22Rv1 (cell line): ENCODE data around the gene TESK2.

Experiments
- H3K27ac ChIP-seq: fragments of 450-650 bp; 2 replicates; pipeline ENCODE4 v1.5.1; 2017
- CTCF ChIP-seq: fragments of 450-650 bp; IDR thresholded peaks from 2 replicates; pipeline ENCODE4 v1.5.1; 2017; ENCODE audit warnings: mild to moderate bottlenecking
- ZFX ChIP-seq: fragments of 450-650 bp; IDR thresholded peaks from 2 replicates; pipeline ENCODE4 v1.6.1; 2017; ENCODE audit warnings: antibody characterized with exemption, borderline replicate concordance

Gene TESK2

DNA sequence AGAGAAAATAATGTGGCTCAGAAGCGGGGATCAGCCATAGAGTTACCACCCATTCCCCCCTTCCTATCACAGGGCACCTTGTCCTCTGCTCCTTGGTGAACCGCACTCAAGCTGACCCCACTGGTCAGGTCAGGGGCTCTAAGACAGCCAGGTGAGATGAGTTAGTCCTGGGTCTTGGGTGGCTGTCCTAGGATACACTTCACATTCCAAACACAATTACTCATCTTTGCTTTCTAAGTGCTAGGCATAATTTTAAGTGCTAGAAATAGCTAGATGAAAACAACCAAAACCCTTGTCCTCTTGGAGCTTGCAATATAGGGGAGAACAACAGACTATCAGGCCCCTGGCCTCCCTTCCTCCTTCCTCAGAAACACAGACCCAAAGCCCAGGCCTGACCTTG, 142.9 kb downstream of the TESK2 start:
- peak overlapping the region; percentile 78 for H3K27ac ChIP-seq
- TF ChIP-seq ZFX (no peak), CTCF (no peak)

DNA sequence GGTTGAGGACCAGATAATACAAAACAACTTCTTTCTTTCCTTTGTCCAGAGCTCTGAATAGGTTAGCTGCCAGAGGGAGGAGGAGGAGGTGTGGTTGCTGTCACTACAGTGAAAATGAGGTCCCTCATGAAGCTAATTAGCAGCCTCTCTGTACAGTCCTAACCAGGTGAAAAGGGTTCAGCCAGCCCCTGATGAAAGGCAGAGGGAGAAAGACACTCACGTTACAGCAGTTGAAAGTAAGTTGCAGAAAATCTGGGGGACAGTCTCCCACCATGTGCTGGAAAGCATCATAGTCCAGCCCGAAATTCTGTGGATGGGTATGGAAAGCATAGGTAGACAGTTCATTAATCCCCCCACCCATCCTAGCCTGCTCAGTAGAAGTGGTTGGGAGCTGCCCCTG, 144.5 kb downstream of the TESK2 start:
- H3K27ac ChIP-seq: no peak overlapping the region
- no peak for TF ChIP-seq ZFX
- no peak for TF ChIP-seq CTCF

DNA sequence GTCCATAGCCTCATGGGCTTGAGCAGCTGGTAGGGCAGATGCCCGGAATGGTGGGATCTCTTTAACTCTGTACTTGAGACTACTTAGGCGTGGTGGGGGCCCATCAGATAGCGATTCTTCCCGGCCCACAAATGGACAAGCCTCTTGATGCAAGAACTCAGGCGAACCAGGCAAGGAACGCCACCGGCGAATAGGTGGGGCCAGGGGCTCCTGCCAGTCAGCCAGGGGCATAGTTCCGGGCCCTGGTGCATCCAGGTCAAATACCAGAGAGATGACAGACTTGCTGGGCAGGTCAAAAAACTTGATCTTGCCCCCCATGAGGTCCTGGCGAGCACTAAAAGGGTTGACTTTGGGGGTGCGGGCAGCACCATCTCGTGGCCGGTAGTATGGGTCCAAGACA, 145.9 kb downstream of the TESK2 start:
- TF ChIP-seq ZFX (no peak), CTCF (no peak)
- H3K27ac ChIP-seq: no peak overlapping the region

- no peak overlapping the region for H3K27ac ChIP-seq
- TF ChIP-seq CTCF: no peak
- no peak for TF ChIP-seq ZFX
Observed at GRCh38 chr1:45344499-45344898, 146.5 kb downstream of the TESK2 start.

- TF ChIP-seq CTCF: no peak
- no peak for TF ChIP-seq ZFX
- peak overlapping the region; percentile 98 for H3K27ac ChIP-seq
Observed at GRCh38 chr1:45340816-45341466, 150.0 kb downstream of the TESK2 start.

DNA sequence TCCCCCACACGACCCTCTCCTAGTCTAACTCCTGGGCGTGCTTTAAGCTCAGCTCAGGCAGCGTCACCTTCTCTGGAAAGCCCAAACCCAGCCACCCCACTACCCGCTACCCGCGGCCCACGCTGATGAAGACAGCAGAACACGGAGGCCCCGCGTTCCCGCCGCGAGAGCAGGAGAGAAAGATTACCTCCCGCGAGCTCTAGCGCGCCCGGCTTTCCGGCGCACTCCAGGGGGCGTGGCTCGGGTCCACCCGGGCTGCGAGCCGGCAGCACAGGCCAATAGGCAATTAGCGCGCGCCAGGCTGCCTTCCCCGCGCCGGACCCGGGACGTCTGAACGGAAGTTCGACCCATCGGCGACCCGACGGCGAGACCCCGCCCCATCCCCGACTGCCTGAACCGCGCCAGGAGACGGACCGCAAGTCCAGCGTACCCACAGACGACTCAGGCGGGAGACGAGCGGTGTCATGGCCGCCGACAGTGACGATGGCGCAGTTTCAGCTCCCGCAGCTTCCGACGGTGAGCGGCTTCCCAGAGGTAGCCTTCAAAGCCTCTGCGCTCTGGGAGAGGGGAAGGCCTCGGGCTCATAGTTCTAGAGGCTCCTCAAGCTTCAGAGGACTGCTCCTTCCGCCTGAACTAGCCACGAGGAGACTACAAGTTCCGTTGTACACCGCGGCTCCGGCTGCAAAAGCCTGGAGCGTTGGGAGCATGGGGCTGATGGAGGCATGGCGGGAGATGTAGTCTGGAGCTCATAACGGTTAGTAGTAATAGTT, 151.0 kb downstream of the TESK2 start, which contains the start of the genes MUTYH and TOE1:
Gene MUTYH (minus strand): TSS at position 652 of the 770 bp plus-strand sequence. CDS start 5,935 bp downstream, outside the sequence.
Gene TOE1 (plus strand): TSS at position 382 of the 770 bp plus-strand sequence. CDS start 83 bp downstream, at position 465.
- TF ChIP-seq ZFX (no peak), CTCF (no peak)
- H3K27ac ChIP-seq: peak within 1 kb of the TSS; percentile 98

GRCh38 chr1:45337630-45338325, 153.2 kb downstream of the TESK2 start:
- H3K27ac ChIP-seq: no peak overlapping the region
- no peak for TF ChIP-seq CTCF
- TF ChIP-seq ZFX: no peak
